HEK293 (cell line): Measurements from ENCODE around the gene PPM1F.

Experiments
- CTCF ChIP-seq: fragments of 450-650 bp; formaldehyde crosslinking; IDR thresholded peaks from 2 replicates; pipeline ENCODE4 v1.5.1; 2016; ENCODE audit warnings: missing biosample characterization, missing genetic modification characterization
- HOXC10 ChIP-seq: sonication (generic); formaldehyde crosslinking; IDR thresholded peaks from 2 replicates; pipeline ENCODE4 v1.8.1; 2023; ENCODE audit warnings: mild to moderate bottlenecking, missing genetic modification reagents
- KLF10 ChIP-seq: fragments of 450-650 bp; IDR thresholded peaks from 2 replicates; pipeline ENCODE4 v1.5.1; 2018; ENCODE audit warnings: missing biosample characterization, mild to moderate bottlenecking, missing genetic modification characterization
- REST ChIP-seq: fragments of 450-650 bp; formaldehyde crosslinking; IDR thresholded peaks from 2 replicates; pipeline ENCODE4 v1.5.1; 2016; ENCODE audit warnings: missing biosample characterization, missing genetic modification characterization
- YY1 ChIP-seq: fragments of 450-650 bp; formaldehyde crosslinking; IDR thresholded peaks from 2 replicates; pipeline ENCODE4 v1.5.1; 2018; ENCODE audit warnings: missing biosample characterization, missing genetic modification characterization
- ZBTB11 ChIP-seq: fragments of 450-650 bp; formaldehyde crosslinking; conservative IDR thresholded peaks from 2 replicates; pipeline ENCODE4 v1.5.1; 2016; ENCODE audit warnings: low read depth, missing biosample characterization, missing genetic modification characterization
- ZEB2 ChIP-seq: fragments of 450-650 bp; formaldehyde crosslinking; IDR thresholded peaks from 2 replicates; pipeline ENCODE4 v1.5.1; 2016; ENCODE audit warnings: missing biosample characterization, missing genetic modification characterization
- ZNF140 ChIP-seq: fragments of 450-650 bp; formaldehyde crosslinking; IDR thresholded peaks from 2 replicates; pipeline ENCODE4 v1.5.1; 2016; ENCODE audit warnings: missing biosample characterization, missing genetic modification characterization
- ZNF292 ChIP-seq: fragments of 450-650 bp; formaldehyde crosslinking; IDR thresholded peaks from 2 replicates; pipeline ENCODE4 v1.5.1; 2016; ENCODE audit warnings: low read depth, missing biosample characterization, missing genetic modification characterization, borderline replicate concordance
- ZNF610 ChIP-seq: fragments of 450-650 bp; formaldehyde crosslinking; IDR thresholded peaks from 2 replicates; pipeline ENCODE4 v1.5.1; 2016; ENCODE audit warnings: missing biosample characterization, missing genetic modification characterization, borderline replicate concordance
- TF ChIP-seq, protein P1 (sequence below): fragments of 450-650 bp; formaldehyde crosslinking; IDR thresholded peaks from 2 replicates; pipeline ENCODE4 v1.5.1; 2016; ENCODE audit warnings: missing biosample characterization, missing genetic modification characterization, low read depth

DNA sequence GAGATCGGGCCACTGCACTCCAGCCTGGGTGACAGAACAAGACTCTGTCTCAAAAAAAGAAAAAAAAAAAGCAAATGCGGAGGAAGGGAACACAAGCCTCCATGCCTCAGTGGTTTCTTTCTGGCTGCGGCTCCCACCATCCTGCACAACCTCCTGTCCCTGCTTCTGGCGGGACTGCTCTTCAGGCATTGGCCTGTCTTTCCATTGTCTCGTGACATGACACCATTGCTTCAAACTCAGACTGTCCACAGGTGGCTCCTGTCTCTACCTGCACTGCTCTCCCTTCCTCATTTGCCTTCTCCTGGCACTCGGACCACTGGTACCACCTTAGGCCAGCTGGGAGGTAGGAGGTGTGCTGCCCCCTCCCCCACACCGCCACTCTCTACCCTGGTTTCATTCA lies 10.6 kb upstream of the PPM1F start:
- TF ChIP-seq ZNF610 (no peak), CTCF (tag by site-specific recombination) (no peak), KLF10 (tag by site-specific recombination) (no peak), YY1 (tag by site-specific recombination) (no peak), ZEB2 (tag by site-specific recombination) (no peak), HOXC10 (CRISPR knock-in tag) (no peak), ZNF292 (tag by site-specific recombination) (no peak), REST (no peak), ZBTB11 (tag by site-specific recombination) (no peak), ZNF140 (tag by site-specific recombination) (no peak)
- TF ChIP-seq, protein P1, sequence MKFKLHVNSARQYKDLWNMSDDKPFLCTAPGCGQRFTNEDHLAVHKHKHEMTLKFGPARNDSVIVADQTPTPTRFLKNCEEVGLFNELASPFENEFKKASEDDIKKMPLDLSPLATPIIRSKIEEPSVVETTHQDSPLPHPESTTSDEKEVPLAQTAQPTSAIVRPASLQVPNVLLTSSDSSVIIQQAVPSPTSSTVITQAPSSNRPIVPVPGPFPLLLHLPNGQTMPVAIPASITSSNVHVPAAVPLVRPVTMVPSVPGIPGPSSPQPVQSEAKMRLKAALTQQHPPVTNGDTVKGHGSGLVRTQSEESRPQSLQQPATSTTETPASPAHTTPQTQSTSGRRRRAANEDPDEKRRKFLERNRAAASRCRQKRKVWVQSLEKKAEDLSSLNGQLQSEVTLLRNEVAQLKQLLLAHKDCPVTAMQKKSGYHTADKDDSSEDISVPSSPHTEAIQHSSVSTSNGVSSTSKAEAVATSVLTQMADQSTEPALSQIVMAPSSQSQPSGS (tag by site-specific recombination): no peak
